Stimulated activated CD4-positive, alpha-beta T cell treated with anti-CD3 and anti-CD28 coated beads, Interleukin-1b, Interleukin-23, amount 100 ng/mL, for 1 hour (primary cell): ENCODE measurements around the gene TP53RK.

Experiments used
- DNase-seq, 2 donors: peaks; one replicate each; pipeline ENCODE4 v3.0.0-alpha.2; 2020; ENCODE audit warnings: low read depth in 2 of 2

The TP53RK gene

DNA sequence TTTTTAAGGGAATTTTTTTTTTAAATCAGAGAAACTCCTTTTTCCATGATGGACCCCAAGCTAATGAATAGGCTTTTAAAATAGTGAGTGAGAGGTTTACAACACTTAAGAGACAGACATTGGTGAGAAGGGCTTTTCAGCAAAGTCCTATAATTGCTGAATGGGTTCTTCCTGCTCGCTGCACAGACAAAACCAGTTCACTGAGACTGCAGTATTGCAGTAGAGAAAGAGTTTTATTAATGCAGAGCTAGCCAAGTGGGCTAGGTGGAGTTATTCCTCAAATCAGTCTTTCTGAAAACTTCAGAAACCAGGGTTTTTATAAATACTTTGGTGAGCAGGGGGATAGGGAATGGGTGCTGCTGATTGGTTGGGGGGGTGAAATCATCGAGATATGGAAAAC, 17.0 kb upstream of the TP53RK start:
- no peak for DNase-seq

GRCh38 chr20:46705378-46705729, 16.1 kb upstream of the TP53RK start:
- DNase-seq = no peak

- DNase-seq = no peak
These were observed 15.6 kb upstream of the TP53RK start for GRCh38 chr20:46704714-46705377.

GRCh38 chr20:46703435-46703834, 14.2 kb upstream of the TP53RK start:
- DNase-seq = no peak

DNA sequence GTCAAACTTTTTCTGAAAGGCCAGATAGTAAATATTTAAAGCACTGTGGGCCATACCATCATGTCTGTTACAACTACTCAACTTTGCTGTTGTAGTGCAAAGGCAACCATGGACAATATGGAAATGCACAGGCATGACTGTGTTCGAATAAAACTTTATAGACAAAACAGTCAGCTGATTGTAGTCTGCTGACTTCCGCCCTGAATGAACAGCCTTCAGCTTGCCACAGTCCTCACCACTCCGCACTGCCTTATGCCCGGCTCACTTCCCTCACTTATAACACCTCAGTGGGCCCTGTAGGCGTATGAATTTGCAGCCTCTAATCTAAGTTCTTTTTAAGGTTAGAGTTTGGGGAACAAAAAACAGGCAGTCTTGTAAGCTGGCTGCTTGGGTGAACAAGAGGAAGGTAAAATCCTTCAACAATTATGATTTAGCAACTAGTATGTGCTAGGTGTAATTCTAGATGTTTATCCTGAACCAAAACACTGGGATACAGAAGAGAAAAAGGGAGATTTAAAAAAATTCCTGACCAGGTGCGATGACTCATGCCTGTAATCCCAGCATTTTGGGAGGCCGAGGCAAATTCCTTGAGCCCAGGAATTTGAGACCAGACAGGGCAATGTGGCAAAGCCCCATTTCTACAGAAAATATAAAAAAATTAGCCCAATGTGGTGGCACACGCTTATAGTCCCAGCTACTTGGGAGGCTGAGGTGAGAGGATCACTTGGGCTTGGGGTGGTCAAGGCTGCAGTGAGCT, 13.4 kb upstream of the TP53RK start:
- no peak for DNase-seq

DNA sequence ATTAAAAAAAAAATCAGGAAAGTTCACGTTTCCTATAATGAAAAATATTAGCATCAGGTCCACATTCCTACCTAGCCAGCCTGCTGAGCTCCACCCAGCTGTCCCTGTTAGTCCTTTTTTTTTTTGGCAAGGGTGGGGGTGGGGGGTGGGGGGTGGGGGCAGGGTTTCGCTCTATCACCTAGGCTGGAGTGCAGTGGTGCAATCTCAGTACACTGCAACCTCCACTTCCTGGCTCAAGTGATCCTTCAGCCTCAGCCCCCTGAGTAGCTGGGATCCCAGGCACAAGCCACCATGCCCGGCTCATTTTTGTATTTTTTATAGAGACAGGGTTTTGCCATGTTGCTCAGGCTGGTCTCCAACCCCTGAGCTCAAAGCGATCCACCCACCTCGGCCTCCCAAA, 12.7 kb upstream of the TP53RK start:
- DNase-seq = no peak

DNA sequence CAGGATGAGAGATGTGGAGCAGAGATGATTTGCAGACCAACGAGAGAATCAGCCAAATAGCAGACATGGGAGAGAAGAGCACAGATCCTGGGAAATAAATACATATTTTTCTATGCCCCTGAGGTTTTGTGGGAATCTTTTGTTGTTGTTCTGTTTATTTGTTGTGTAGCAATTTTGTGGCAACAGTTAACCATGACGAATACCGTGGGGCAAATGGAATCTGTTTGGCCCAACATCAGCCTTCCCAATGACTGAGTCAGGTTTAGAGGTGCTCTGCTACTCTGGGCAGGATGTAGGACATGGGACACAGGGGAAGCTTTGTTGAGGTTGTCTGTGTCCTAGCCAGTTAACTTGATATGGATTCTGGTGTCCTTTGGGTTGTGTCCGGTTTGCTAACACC, 12.3 kb upstream of the TP53RK start:
- DNase-seq = no peak

GRCh38 chr20:46701057-46701456, 11.8 kb upstream of the TP53RK start:
- DNase-seq = no peak

DNA sequence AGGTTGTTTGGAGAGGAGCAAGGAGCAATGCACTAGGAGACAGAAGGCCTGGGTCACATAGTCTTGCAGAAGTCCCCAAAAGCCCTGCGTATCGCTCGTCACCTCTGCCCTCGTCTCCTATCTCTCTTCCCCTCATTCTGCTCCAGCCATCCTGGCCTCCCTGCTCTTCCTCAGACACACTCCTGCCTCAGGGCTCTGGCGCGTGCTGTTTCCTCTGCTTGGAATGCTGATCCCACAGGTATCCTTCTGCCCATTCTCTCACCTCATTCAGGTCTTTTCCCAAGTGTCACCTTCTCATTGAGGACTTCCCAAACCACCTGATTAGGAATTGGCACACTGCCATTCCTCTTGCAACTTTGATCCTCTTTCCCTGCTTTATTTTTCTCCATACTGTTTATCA, 11.2 kb upstream of the TP53RK start:
- DNase-seq = no peak

DNA sequence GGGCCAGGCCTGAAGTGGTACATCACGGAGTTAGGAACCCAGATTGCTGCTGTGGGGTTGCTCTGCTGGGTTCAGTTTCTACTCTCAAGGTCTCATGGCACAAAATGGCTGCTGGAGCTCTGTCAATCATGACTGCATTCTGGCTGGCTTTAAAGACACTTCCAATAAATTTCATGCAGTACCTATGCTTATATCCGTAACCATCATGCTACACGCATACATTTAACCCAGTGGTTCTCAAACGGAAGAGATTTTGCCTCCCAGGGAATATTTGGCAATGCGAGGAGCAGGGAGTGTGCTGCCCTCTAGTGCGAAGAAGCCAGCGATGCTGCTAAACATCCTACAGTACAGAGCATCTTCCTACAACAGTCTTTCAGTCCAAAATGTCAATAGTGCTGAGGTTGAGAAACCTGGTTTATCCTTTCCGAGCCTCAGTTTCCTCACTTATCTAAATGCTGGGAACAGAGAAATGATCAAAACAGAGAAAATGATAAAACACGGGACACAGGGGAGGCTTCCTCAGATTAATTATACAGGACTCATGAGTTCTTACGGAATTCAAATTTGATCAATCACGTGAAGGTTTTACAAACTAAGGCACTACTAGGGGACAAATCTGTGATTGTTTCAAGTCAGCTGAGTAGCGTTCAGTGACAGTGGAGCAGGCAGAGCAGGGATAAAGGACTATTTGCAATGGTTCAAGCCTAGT, 10.6 kb upstream of the TP53RK start:
- no peak for DNase-seq

- no peak for DNase-seq
These were observed 9.5 kb upstream of the TP53RK start for GRCh38 chr20:46698788-46699187.

- DNase-seq = no peak
These were observed 7.6 kb upstream of the TP53RK start for GRCh38 chr20:46696791-46697279.

GRCh38 chr20:46695892-46696291, 6.6 kb upstream of the TP53RK start:
- DNase-seq = no peak

- DNase-seq = no peak
These were observed 5.2 kb upstream of the TP53RK start for GRCh38 chr20:46694484-46694883.

GRCh38 chr20:46691196-46691595, 2.0 kb upstream of the TP53RK start:
- DNase-seq = no peak

- DNase-seq = no peak
These were observed 1.2 kb upstream of the TP53RK start for GRCh38 chr20:46690219-46691106.

- no peak for DNase-seq
These were observed 476 bp upstream of the TP53RK start for GRCh38 chr20:46689754-46690085.

- no peak for DNase-seq
These were observed 828 bp downstream of the TP53RK start for GRCh38 chr20:46688151-46689081.

DNA sequence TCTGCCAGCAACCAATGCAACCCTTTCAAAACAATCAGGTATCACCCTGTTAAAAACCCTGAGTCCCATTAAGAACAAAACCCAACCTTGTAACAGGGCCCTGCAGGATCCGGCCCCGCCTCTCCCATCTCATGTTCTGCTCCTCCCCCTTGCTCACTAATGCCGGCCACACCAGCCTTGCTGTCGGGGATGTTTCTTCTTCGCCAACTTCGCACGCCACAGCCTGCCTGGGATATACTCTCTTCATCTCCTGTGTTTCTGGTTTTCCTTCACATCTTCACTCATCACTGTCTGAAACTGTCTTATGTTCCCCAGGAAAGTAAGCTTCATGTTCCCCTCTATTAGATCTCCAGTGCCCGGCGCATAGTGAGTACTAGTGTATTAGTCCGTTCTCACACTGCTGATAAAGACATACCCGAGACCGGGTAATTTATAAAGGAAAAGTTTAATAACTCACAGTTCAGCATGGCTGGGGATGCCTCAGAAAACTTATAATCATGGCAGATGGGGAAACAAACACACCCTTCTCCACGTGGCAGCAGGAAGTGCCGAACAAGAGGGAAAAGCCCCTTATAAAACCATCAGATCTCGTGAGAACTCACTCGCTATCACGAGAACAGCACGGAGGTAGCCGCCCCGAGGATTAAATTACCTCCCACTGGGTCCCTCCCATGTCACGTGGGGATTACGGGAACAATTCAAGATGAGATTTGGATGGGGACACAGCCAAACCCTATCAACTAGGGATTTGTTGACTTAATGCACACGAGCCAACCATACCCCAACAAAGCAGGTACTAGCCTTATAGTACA, 5.1 kb downstream of the TP53RK start:
- DNase-seq = no peak

- DNase-seq = no peak
These were observed 5.6 kb downstream of the TP53RK start for GRCh38 chr20:46683668-46683938.
